Keratinocyte (primary cell): ENCODE measurements around the gene MYCBPAP. TPM values are rescaled to one million over a fixed set of nuclear protein-coding genes. Genes with fewer than 3 reads are reported as not detected.

ENCODE experiments used
- DNase-seq: peaks from one replicate; pipeline ENCODE4 v3.0.0-alpha.2; 2011; ENCODE audit warnings: low read depth, missing footprints, low spot score
- FAIRE-seq: peaks from 2 replicates; lab custom pipeline; 2011; peaks lifted over from hg19 to GRCh38; lab: Jason Lieb, UNC
- H2AFZ ChIP-seq: 2 replicates; pipeline ENCODE4 v1.6.0; 2012; ENCODE audit warnings: low read length, control low read depth, inconsistent platforms; ENCODE audit not compliant: control insufficient read depth
- H3K27ac ChIP-seq: 2 replicates; pipeline ENCODE4 v1.5.1; 2011; ENCODE audit warnings: low read length; ENCODE audit not compliant: control insufficient read depth, insufficient read depth
- H3K27me3 ChIP-seq: 3 replicates; pipeline ENCODE4 v1.6.0; 2011; ENCODE audit warnings: low read length; ENCODE audit not compliant: control insufficient read depth, insufficient read depth; ENCODE audit errors: extremely low read depth
- H3K36me3 ChIP-seq, 2 experiments: 2 replicates in 1 of 2; 3 replicates in 1 of 2; pipeline ENCODE4 v1.5.1; 2011; ENCODE audit warnings: low read length in 2 of 2, mild to moderate bottlenecking in 1 of 2; ENCODE audit not compliant: control insufficient read depth in 2 of 2, insufficient read depth in 2 of 2; ENCODE audit errors: extremely low read depth in 1 of 2
- H3K4me1 ChIP-seq: 3 replicates; pipeline ENCODE4 v1.5.1; 2011; ENCODE audit warnings: low read length; ENCODE audit not compliant: control insufficient read depth, insufficient read depth; ENCODE audit errors: extremely low read depth
- H3K4me2 ChIP-seq: 3 replicates; pipeline ENCODE4 v1.6.0; 2011; ENCODE audit warnings: low read depth, low read length; ENCODE audit not compliant: control insufficient read depth, insufficient read depth; ENCODE audit errors: extremely low read depth
- H3K4me3 ChIP-seq, 3 experiments: fragments of 200-600 bp in 1 of 3; sonication (generic) in 1 of 3; 2 replicates in 2 of 3; 3 replicates in 1 of 3; pipeline ENCODE4 v1.5.1; 2011 to 2016; ENCODE audit warnings: low read length in 3 of 3, mild to moderate bottlenecking in 3 of 3, control low read depth in 2 of 3, inconsistent platforms in 1 of 3, low read depth in 1 of 3, mixed read lengths in 1 of 3, mixed run types in 1 of 3, moderate library complexity in 1 of 3; ENCODE audit not compliant: control insufficient read depth in 2 of 3, insufficient read depth in 2 of 3; ENCODE audit errors: extremely low read depth in 1 of 3
- H3K79me2 ChIP-seq: 2 replicates; pipeline ENCODE4 v1.6.0; 2012; ENCODE audit warnings: low read length; ENCODE audit not compliant: control insufficient read depth, insufficient read depth
- H3K9ac ChIP-seq: 3 replicates; pipeline ENCODE4 v1.6.0; 2011; ENCODE audit warnings: low read length; ENCODE audit not compliant: control insufficient read depth, insufficient read depth; ENCODE audit errors: extremely low read depth
- H3K9me1 ChIP-seq: 3 replicates; pipeline ENCODE4 v1.6.0; 2011; ENCODE audit warnings: low read length; ENCODE audit not compliant: control insufficient read depth, insufficient read depth; ENCODE audit errors: extremely low read depth
- H3K9me3 ChIP-seq: 2 replicates; pipeline ENCODE4 v1.5.1; 2012; ENCODE audit warnings: low read depth, low read length; ENCODE audit not compliant: control insufficient read depth
- H4K20me1 ChIP-seq: 3 replicates; pipeline ENCODE4 v1.6.0; 2011; ENCODE audit warnings: low read length; ENCODE audit not compliant: control insufficient read depth, insufficient read depth; ENCODE audit errors: extremely low read depth
- EZH2 ChIP-seq: IDR thresholded peaks from one replicate; pipeline ENCODE4 v1.6.1; 2012; ENCODE audit warnings: inconsistent platforms, mild to moderate bottlenecking, low read length, moderate library complexity
- dilution Hi-C: fragments of 300-500 bp; cut with MboI; formaldehyde crosslinking; loops from one replicate; pipeline ENCODE4 v1.7.0; 2020; ENCODE audit warnings: low sequenced_read_pairs; ENCODE audit not compliant: extremely low pct_ligation_motif_present
- polyA plus RNA-seq, 5 experiments: library from polyadenylated mRNA; depleted of rRNA in 3 of 5; stranded (reverse) in 3 of 5; stranded (forward) in 1 of 5; unstranded in 1 of 5; fragments of >200 nt; gene quantifications; 1 replicate in 1 of 5; 2 replicates in 3 of 5; 3 replicates in 1 of 5; pipeline versions ENCODE4 v1.2.1 to v1.2.3, GENCODE V29; 2011 to 2012; ENCODE audit warnings: missing spikeins in 2 of 5, low read depth in 1 of 5, low replicate concordance in 1 of 5
- TF ChIP-seq, protein P1 (sequence below), 3 experiments: IDR thresholded peaks in 1 of 3; conservative IDR thresholded peaks in 1 of 3; optimal IDR thresholded peaks in 1 of 3; 2 replicates in 2 of 3; 3 replicates in 1 of 3; pipeline versions ENCODE3 to v1.5.1; 2011; ENCODE audit warnings: low read length in 3 of 3, mild to moderate bottlenecking in 3 of 3, moderate library complexity in 2 of 3, control low read depth in 1 of 3, inconsistent platforms in 1 of 3; ENCODE audit not compliant: insufficient read depth in 2 of 3; ENCODE audit errors: extremely low read depth in 1 of 3

Gene MYCBPAP
- polyA plus RNA-seq, 1 donor (not counting 4 experiments of a cell fraction or from before 2014, with no cell fraction given): 9.5 TPM

DNA sequence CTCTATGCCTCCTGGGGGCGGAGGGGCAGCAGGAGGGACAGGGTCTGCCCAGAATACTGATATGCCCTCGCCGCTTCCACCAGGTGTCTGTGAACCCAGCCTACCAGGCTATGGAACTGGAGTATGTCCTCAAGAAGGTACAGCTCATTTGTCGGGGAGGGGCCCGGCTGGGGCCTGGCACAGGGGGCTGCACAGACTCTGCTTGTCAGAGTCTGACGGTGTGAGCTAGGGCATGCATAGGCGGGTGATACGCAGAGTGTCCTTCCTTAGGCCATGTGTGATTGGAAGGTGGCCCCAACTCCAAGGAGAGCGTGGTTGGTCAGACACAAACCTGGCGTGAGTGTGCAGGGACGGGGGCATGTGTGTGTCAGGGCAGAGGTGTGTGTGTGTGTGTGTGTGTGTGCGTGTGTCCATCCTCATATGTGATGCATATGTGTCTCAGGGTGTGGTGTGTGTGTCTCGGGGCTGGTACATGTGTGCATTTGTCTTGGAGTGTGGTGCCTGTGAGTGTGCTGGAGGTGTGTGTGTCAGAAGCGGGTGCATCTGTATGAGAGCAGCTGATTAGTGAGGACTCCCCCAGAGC lies 46.6 kb upstream of the MYCBPAP start:
- H3K4me2 ChIP-seq: no peak overlapping the region
- DNase-seq (no peak), FAIRE-seq (no peak)
- H3K79me2 ChIP-seq: no peaks in the 10 kb centered on the region
- no peak overlapping the region for H3K4me3 ChIP-seq
- H4K20me1 ChIP-seq: peaks cover 3% of the 10 kb centered on the region
- no peaks in the 10 kb centered on the region for H3K9me3 ChIP-seq
- peaks cover 4 to 22% of the 10 kb centered on the region in 2 experiments for H3K36me3 ChIP-seq
- no peak overlapping the region for H2AFZ ChIP-seq
- H3K27ac ChIP-seq: no peak overlapping the region
- no peaks in the 10 kb centered on the region for H3K9me1 ChIP-seq
- TF ChIP-seq, protein P1, sequence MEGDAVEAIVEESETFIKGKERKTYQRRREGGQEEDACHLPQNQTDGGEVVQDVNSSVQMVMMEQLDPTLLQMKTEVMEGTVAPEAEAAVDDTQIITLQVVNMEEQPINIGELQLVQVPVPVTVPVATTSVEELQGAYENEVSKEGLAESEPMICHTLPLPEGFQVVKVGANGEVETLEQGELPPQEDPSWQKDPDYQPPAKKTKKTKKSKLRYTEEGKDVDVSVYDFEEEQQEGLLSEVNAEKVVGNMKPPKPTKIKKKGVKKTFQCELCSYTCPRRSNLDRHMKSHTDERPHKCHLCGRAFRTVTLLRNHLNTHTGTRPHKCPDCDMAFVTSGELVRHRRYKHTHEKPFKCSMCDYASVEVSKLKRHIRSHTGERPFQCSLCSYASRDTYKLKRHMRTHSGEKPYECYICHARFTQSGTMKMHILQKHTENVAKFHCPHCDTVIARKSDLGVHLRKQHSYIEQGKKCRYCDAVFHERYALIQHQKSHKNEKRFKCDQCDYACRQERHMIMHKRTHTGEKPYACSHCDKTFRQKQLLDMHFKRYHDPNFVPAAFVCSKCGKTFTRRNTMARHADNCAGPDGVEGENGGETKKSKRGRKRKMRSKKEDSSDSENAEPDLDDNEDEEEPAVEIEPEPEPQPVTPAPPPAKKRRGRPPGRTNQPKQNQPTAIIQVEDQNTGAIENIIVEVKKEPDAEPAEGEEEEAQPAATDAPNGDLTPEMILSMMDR (optimal IDR thresholded peaks at IDR 0.05 in 1 of 3, IDR thresholded peaks at IDR 0.05 in 1 of 3, conservative IDR thresholded peaks at IDR 0.05 in 1 of 3; ENCODE audit: extremely low read depth in 1 of 3, insufficient read depth in 2 of 3, low read length in 3 of 3): no peak
- TF ChIP-seq EZH2: no peak
- peaks cover 14% of the 10 kb centered on the region for H3K4me1 ChIP-seq
- no peaks in the 10 kb centered on the region for H3K27me3 ChIP-seq
- dilution Hi-C loops: no loop called here
- no peak overlapping the region for H3K9ac ChIP-seq

DNA sequence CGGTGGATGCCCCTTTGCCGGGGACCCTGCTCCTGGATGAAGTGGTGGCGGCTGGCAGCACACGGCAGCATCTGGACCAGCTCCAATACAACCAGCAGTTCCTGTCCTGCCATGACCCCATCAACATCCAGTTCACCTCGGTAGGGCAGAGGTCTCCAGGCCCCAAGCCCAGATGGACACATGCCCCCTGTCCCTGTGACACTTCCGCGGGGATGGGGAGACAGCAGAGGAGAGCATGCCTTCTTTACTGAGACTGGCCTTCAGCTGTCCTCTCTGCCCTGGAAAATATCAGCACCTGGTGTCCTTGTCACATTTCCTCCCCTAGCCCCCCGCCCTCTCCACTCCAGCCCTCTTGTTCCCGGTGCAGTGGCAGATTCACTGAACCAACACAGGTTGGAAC lies 45.8 kb upstream of the MYCBPAP start:
- Histone ChIP-seq H3K79me2 (no peaks in the 10 kb centered on the region), H3K9me3 (no peaks in the 10 kb centered on the region), H3K9ac (no peak overlapping the region), H3K4me1 (peaks cover 18% of the 10 kb centered on the region), H3K9me1 (no peaks in the 10 kb centered on the region), H4K20me1 (peaks cover 3% of the 10 kb centered on the region), H3K27me3 (peaks cover 2% of the 10 kb centered on the region), H3K4me2 (no peak overlapping the region), H3K4me3 (no peak overlapping the region), H3K27ac (no peak overlapping the region), H3K36me3 (peaks cover 4 to 22% of the 10 kb centered on the region in 2 experiments), H2AFZ (no peak overlapping the region)
- no peak for DNase-seq
- TF ChIP-seq, protein P1 (optimal IDR thresholded peaks at IDR 0.05 in 1 of 3, IDR thresholded peaks at IDR 0.05 in 1 of 3, conservative IDR thresholded peaks at IDR 0.05 in 1 of 3; ENCODE audit: extremely low read depth in 1 of 3, insufficient read depth in 2 of 3, low read length in 3 of 3): no peak
- TF ChIP-seq EZH2: no peak
- FAIRE-seq: no peak
- dilution Hi-C loops: no loop called here
